H1 (cell line): Measurements from ENCODE around the gene PLEKHH2. TPM values are rescaled to one million over a fixed set of nuclear protein-coding genes. Genes with fewer than 3 reads are reported as not detected.

Experiments
- CTCF ChIA-PET: fragments of 300-600 bp; sonication (Branson Sonifier 250); formaldehyde crosslinking; loops from one replicate; lab custom pipeline; 2021; ENCODE audit not compliant: partially characterized antibody; lab: Charles Lee
- POLR2A ChIA-PET: fragments of 300-600 bp; sonication (Branson Sonifier 250); formaldehyde crosslinking; loops from one replicate; lab custom pipeline; 2021; ENCODE audit warnings: inconsistent platforms; ENCODE audit not compliant: partially characterized antibody; lab: Charles Lee
- DNase-seq, 2 experiments: peaks; one replicate each; pipeline versions ENCODE4 v3.0.0 to v3.0.0-alpha.2; 2010 to 2022; ENCODE audit warnings: low spot score in 2 of 2, low read depth in 1 of 2, mixed read lengths in 1 of 2
- FAIRE-seq: peaks from 2 replicates; lab custom pipeline; 2011; peaks lifted over from hg19 to GRCh38; lab: Jason Lieb, UNC
- H2AFZ ChIP-seq: 2 replicates; pipeline ENCODE4 v1.8.1; 2012; ENCODE audit warnings: low read length, inconsistent platforms
- H2AK5ac ChIP-seq: 2 replicates; pipeline ENCODE4 v1.6.1; 2013; ENCODE audit warnings: low read depth, low read length
- H2BK120ac ChIP-seq: replicated peaks from 2 replicates; pipeline ENCODE3; 2013; ENCODE audit warnings: low read depth, low read length, inconsistent platforms
- H2BK12ac ChIP-seq: 2 replicates; pipeline ENCODE4 v1.6.1; 2013; ENCODE audit warnings: low read depth, low read length
- H2BK15ac ChIP-seq: 2 replicates; pipeline ENCODE4 v1.6.1; 2013; ENCODE audit warnings: low read length
- H2BK20ac ChIP-seq: 2 replicates; pipeline ENCODE4 v1.6.1; 2013; ENCODE audit warnings: low read length
- H2BK5ac ChIP-seq: 2 replicates; pipeline ENCODE4 v1.6.1; 2013; ENCODE audit warnings: low read depth, low read length
- H3K14ac ChIP-seq: 2 replicates; pipeline ENCODE4 v1.6.1; 2013; ENCODE audit warnings: inconsistent platforms; ENCODE audit not compliant: insufficient read length
- H3K18ac ChIP-seq: 2 replicates; pipeline ENCODE4 v1.6.1; 2013; ENCODE audit warnings: low read length; ENCODE audit errors: extremely low read depth
- H3K23ac ChIP-seq: 2 replicates; pipeline ENCODE4 v1.6.1; 2013; ENCODE audit warnings: inconsistent platforms; ENCODE audit not compliant: insufficient read length
- H3K23me2 ChIP-seq: 2 replicates; pipeline ENCODE4 v1.6.1; 2013; ENCODE audit warnings: low read depth, low read length
- H3K27ac ChIP-seq: 2 replicates; pipeline ENCODE4 v1.6.1; 2011; ENCODE audit warnings: low read depth, low read length, inconsistent platforms
- H3K27me3 ChIP-seq, 4 experiments: replicated peaks in 1 of 4; 1 replicate in 1 of 4; 2 replicates in 3 of 4; pipeline versions ENCODE4 v1.6.1 to v1.8.1; 2011 to 2013; ENCODE audit warnings: low read length in 3 of 4, mild to moderate bottlenecking in 3 of 4, inconsistent platforms in 2 of 4, mixed read lengths in 2 of 4, moderate library complexity in 1 of 4; ENCODE audit not compliant: control insufficient read depth in 3 of 4, insufficient read depth in 3 of 4; ENCODE audit errors: extremely low read depth in 1 of 4
- H3K36me3 ChIP-seq, 4 experiments: 2 replicates each; pipeline versions ENCODE4 v1.6.1 to v1.8.1; 2011 to 2013; ENCODE audit warnings: mild to moderate bottlenecking in 4 of 4, low read length in 3 of 4, moderate library complexity in 2 of 4, control low read depth in 1 of 4, inconsistent platforms in 1 of 4; ENCODE audit not compliant: insufficient read depth in 4 of 4, control insufficient read depth in 2 of 4
- H3K4ac ChIP-seq: replicated peaks from 2 replicates; pipeline ENCODE3; 2013; ENCODE audit warnings: low read length, low read depth, mixed read lengths, inconsistent platforms; ENCODE audit not compliant: insufficient read length
- H3K4me1 ChIP-seq, 4 experiments: replicated peaks in 1 of 4; 1 replicate in 1 of 4; 2 replicates in 3 of 4; pipeline versions ENCODE4 v1.6.1 to v1.8.1; 2011 to 2013; ENCODE audit warnings: low read length in 3 of 4, inconsistent platforms in 2 of 4, mixed read lengths in 1 of 4; ENCODE audit not compliant: insufficient read depth in 4 of 4, control insufficient read depth in 3 of 4
- H3K4me2 ChIP-seq, 2 experiments: 2 replicates each; pipeline versions ENCODE4 v1.6.1 to v1.8.1; 2011 to 2013; ENCODE audit warnings: low read depth in 2 of 2, low read length in 2 of 2, control low read depth in 1 of 2, inconsistent platforms in 1 of 2, mild to moderate bottlenecking in 1 of 2; ENCODE audit not compliant: insufficient read depth in 1 of 2
- H3K4me3 ChIP-seq, 4 experiments: fragments of 200-600, 300-600 bp in 1 of 4; sonication (generic), shearing (Covaris generic), sonication (Bioruptor Twin) in 1 of 4; 2 replicates each; pipeline versions ENCODE4 v1.5.1 to v1.8.1; 2011 to 2016; ENCODE audit warnings: low read length in 4 of 4, low read depth in 3 of 4, control low read depth in 2 of 4, inconsistent platforms in 2 of 4, mild to moderate bottlenecking in 2 of 4, mixed read lengths in 1 of 4, moderate library complexity in 1 of 4; ENCODE audit not compliant: insufficient read depth in 2 of 4; ENCODE audit errors: extremely low read depth in 1 of 4
- H3K56ac ChIP-seq: replicated peaks from 2 replicates; pipeline ENCODE3; 2013; ENCODE audit warnings: low read depth, mild to moderate bottlenecking, mixed read lengths, low read length, inconsistent platforms; ENCODE audit not compliant: insufficient read length
- H3K79me1 ChIP-seq: 2 replicates; pipeline ENCODE4 v1.6.1; 2013; ENCODE audit warnings: low read depth, low read length, control low read depth
- H3K79me2 ChIP-seq, 2 experiments: 2 replicates each; pipeline versions ENCODE4 v1.6.1 to v1.8.1; 2012 to 2013; ENCODE audit warnings: low read length in 2 of 2, mild to moderate bottlenecking in 2 of 2, inconsistent platforms in 1 of 2; ENCODE audit not compliant: insufficient read depth in 2 of 2, control insufficient read depth in 1 of 2
- H3K9ac ChIP-seq, 4 experiments: replicated peaks in 1 of 4; 1 replicate in 1 of 4; 2 replicates in 3 of 4; pipeline versions ENCODE4 v1.6.1 to v1.8.1; 2011 to 2013; ENCODE audit warnings: low read depth in 3 of 4, low read length in 3 of 4, control low read depth in 2 of 4, mild to moderate bottlenecking in 2 of 4, moderate library complexity in 2 of 4, inconsistent platforms in 1 of 4; ENCODE audit errors: extremely low read depth in 1 of 4
- H3K9me3 ChIP-seq, 2 experiments: 2 replicates each; pipeline versions ENCODE4 v1.6.1 to v1.8.1; 2012 to 2013; ENCODE audit warnings: mild to moderate bottlenecking in 2 of 2, moderate library complexity in 2 of 2, control low read depth in 1 of 2, inconsistent platforms in 1 of 2, low read depth in 1 of 2, low read length in 1 of 2, mixed read lengths in 1 of 2; ENCODE audit not compliant: insufficient read depth in 2 of 2
- H4K20me1 ChIP-seq, 2 experiments: replicated peaks in 1 of 2; 2 replicates each; pipeline versions ENCODE3 to v1.8.1; 2011 to 2013; ENCODE audit warnings: inconsistent platforms in 2 of 2, low read length in 2 of 2, mild to moderate bottlenecking in 1 of 2; ENCODE audit not compliant: insufficient read depth in 2 of 2, control insufficient read depth in 1 of 2
- H4K5ac ChIP-seq: 2 replicates; pipeline ENCODE4 v1.6.1; 2013; ENCODE audit warnings: low read length, low read depth, mixed read lengths, inconsistent platforms; ENCODE audit not compliant: insufficient read length
- H4K8ac ChIP-seq: 2 replicates; pipeline ENCODE4 v1.8.0; 2013; ENCODE audit warnings: mild to moderate bottlenecking, moderate library complexity, low read length, inconsistent platforms; ENCODE audit not compliant: insufficient read depth; ENCODE audit errors: extremely low read depth
- H4K91ac ChIP-seq: replicated peaks from 2 replicates; pipeline ENCODE3; 2013; ENCODE audit warnings: low read length, mixed read lengths, inconsistent platforms; ENCODE audit not compliant: insufficient read length
- CEBPB ChIP-seq: IDR thresholded peaks from 2 replicates; pipeline ENCODE4 v1.6.1; 2012; ENCODE audit warnings: low read depth, low read length
- CHD2 ChIP-seq: IDR thresholded peaks from 2 replicates; pipeline ENCODE4 v1.6.1; 2012; ENCODE audit warnings: low read length, improper control_type of control experiment
- GTF2F1 ChIP-seq: IDR thresholded peaks from 2 replicates; pipeline ENCODE4 v1.6.1; 2012; ENCODE audit warnings: low read depth, low read length, improper control_type of control experiment, borderline replicate concordance
- NRF1 ChIP-seq: IDR thresholded peaks from 2 replicates; pipeline ENCODE4 v1.6.1; 2011; ENCODE audit warnings: mild to moderate bottlenecking, low read depth, low read length, improper control_type of control experiment
- RFX5 ChIP-seq: IDR thresholded peaks from 2 replicates; pipeline ENCODE4 v1.6.1; 2011; ENCODE audit warnings: low read depth, low read length, improper control_type of control experiment, borderline replicate concordance
- whole genome bisulfite sequencing, 2 experiments: shearing (Covaris generic) in 1 of 2; methylation state at CpG; one replicate each; pipeline versions ENCODE4 v1.1.6 to v1.1.7; 2013 to 2015; ENCODE audit warnings: low lambda C conversion rate in 2 of 2, mixed read lengths in 2 of 2, inconsistent platforms in 1 of 2, low coverage in 1 of 2, missing lambda C conversion rate in 1 of 2; ENCODE audit not compliant: insufficient replicate concordance in 2 of 2, insufficient coverage in 1 of 2, insufficient read length in 1 of 2; ENCODE audit errors: extremely low coverage in 1 of 2, missing lambda C conversion rate in 1 of 2; 5-methylcytosine and 5-hydroxymethylcytosine counted together
- polyA plus RNA-seq, 7 experiments: library from polyadenylated mRNA; depleted of rRNA in 3 of 7; stranded (reverse) in 5 of 7; unstranded in 2 of 7; fragments of >200 nt in 5 of 7; fragments of 200-250 nt in 2 of 7; gene quantifications; 1 replicate in 5 of 7; 2 replicates in 1 of 7; 4 replicates in 1 of 7; pipeline versions ENCODE4 v1.2.1 to v1.2.3, GENCODE V29; 2011 to 2013; ENCODE audit warnings: missing spikeins in 2 of 7, mixed read lengths in 2 of 7
- total RNA-seq: library from RNA; stranded (reverse); fragmentation: NEBNext Ultra II Directional; extraction: Animal tissue kit (Norgen Biotek cat#: 25700); gene quantifications from 2 replicates; pipeline ENCODE4 v1.2.1, GENCODE V29; 2021

Gene PLEKHH2
- total and polyA plus RNA-seq, 2 of the 8 experiments (the other 6 are each of a cell fraction or from before 2014, with no cell fraction given), result 2.2 to 5.0 TPM

- H2BK12ac ChIP-seq, result no peak overlapping the region
- FAIRE-seq (no peak), DNase-seq (no peak)
- no peak overlapping the region for H3K4ac ChIP-seq
- H3K79me2 ChIP-seq, result no peaks in the 10 kb centered on the region
- H3K18ac ChIP-seq, result no peak overlapping the region
- H2BK20ac ChIP-seq, result no peak overlapping the region
- 84% methylated on average over 4 of the region's 4 CpGs; no CpG with 5 or more reads in 1 of the 2 experiments for WGBS, 2 experiments
- H2AFZ ChIP-seq, result peak overlapping the region; percentile 30; the same call in 1 of the 2 replicates
- H2BK5ac ChIP-seq, result no peak overlapping the region
- peak overlapping the region in 1 of 4 experiments; percentile 34; a peak in 1 of 7 replicates for H3K9ac ChIP-seq
- ChIA-PET CTCF (interaction anchor here (0.6 to 1.2 kb wide), 2 partner anchors 8 to 158 kb away, joined by 4 to 5 read pairs; no protein-coding TSS in a partner anchor), POLR2A (no interaction called here)
- no peak overlapping the region for H3K14ac ChIP-seq
- H3K79me1 ChIP-seq, result no peaks in the 10 kb centered on the region
- H3K4me2 ChIP-seq, result no peak overlapping the region
- H4K8ac ChIP-seq, result no peak overlapping the region
- H3K9me3 ChIP-seq, result no peaks in the 10 kb centered on the region
- no peaks in the 10 kb centered on the region for H4K20me1 ChIP-seq
- no peak overlapping the region for H3K56ac ChIP-seq
- H2BK15ac ChIP-seq, result no peak overlapping the region
- no peaks in the 10 kb centered on the region for H3K27me3 ChIP-seq
- no peak overlapping the region for H4K91ac ChIP-seq
- H3K36me3 ChIP-seq, result no peaks in the 10 kb centered on the region
- H3K4me3 ChIP-seq, result no peak overlapping the region
- H2AK5ac ChIP-seq, result no peak overlapping the region
- no peak overlapping the region for H3K27ac ChIP-seq
- H3K23ac ChIP-seq, result no peak overlapping the region
- H2BK120ac ChIP-seq, result no peak overlapping the region
- H4K5ac ChIP-seq, result no peak overlapping the region
- H3K4me1 ChIP-seq, result peaks cover 0 to 4% (median 2%) of the 10 kb centered on the region in 4 experiments; a peak in 2 of 7 replicates
- no peaks in the 10 kb centered on the region for H3K23me2 ChIP-seq
- TF ChIP-seq NRF1 (no peak), GTF2F1 (no peak), CEBPB (no peak), RFX5 (no peak), CHD2 (no peak)
Measured at GRCh38 chr2:43724728-43725526, 87.9 kb downstream of the PLEKHH2 start.
